H9 (cell line): ENCODE measurements around the gene DLL3. TPM values are rescaled to one million over a fixed set of nuclear protein-coding genes. Genes with fewer than 3 reads are reported as not detected.

Source experiments
- DNase-seq: peaks from one replicate; pipeline ENCODE4 v3.0.0-alpha.2; 2017
- H2AFZ ChIP-seq: one replicate; pipeline ENCODE4 v1.6.1; 2013; ENCODE audit warnings: mild to moderate bottlenecking, low read length, control low read depth, moderate library complexity
- H2AK5ac ChIP-seq: 2 replicates; pipeline ENCODE4 v1.6.1; 2013; ENCODE audit warnings: low read length, control low read depth, mixed read lengths; ENCODE audit not compliant: insufficient read length
- H2BK120ac ChIP-seq: one replicate; pipeline ENCODE4 v1.6.1; 2013; ENCODE audit warnings: low read depth, mild to moderate bottlenecking, low read length, control low read depth, inconsistent platforms; ENCODE audit not compliant: poor library complexity, severe bottlenecking
- H2BK12ac ChIP-seq: 2 replicates; pipeline ENCODE4 v1.6.1; 2013; ENCODE audit warnings: low read length, control low read depth, mixed read lengths, low read depth; ENCODE audit not compliant: insufficient read length
- H2BK15ac ChIP-seq: 2 replicates; pipeline ENCODE4 v1.6.1; 2013; ENCODE audit warnings: low read depth, low read length, control low read depth
- H2BK20ac ChIP-seq: one replicate; pipeline ENCODE4 v1.6.1; 2013; ENCODE audit warnings: low read depth, mild to moderate bottlenecking, low read length, control low read depth, inconsistent platforms; ENCODE audit not compliant: poor library complexity, severe bottlenecking
- H2BK5ac ChIP-seq: 2 replicates; pipeline ENCODE4 v1.6.1; 2013; ENCODE audit warnings: low read length, control low read depth, mixed read lengths; ENCODE audit not compliant: insufficient read length
- H3K14ac ChIP-seq: 2 replicates; pipeline ENCODE4 v1.6.1; 2013; ENCODE audit warnings: low read length, control low read depth; ENCODE audit not compliant: insufficient read depth
- H3K18ac ChIP-seq: 2 replicates; pipeline ENCODE4 v1.6.1; 2013; ENCODE audit warnings: low read depth, mild to moderate bottlenecking, mixed read lengths, low read length, control low read depth; ENCODE audit not compliant: insufficient read length
- H3K23ac ChIP-seq: 2 replicates; pipeline ENCODE4 v1.6.1; 2013; ENCODE audit warnings: low read length, control low read depth, mixed read lengths, low read depth; ENCODE audit not compliant: insufficient read length
- H3K23me2 ChIP-seq: 2 replicates; pipeline ENCODE4 v1.6.1; 2013; ENCODE audit warnings: low read depth, mild to moderate bottlenecking, mixed read lengths, low read length, control low read depth; ENCODE audit not compliant: insufficient read length, poor library complexity, severe bottlenecking
- H3K27ac ChIP-seq: 2 replicates; pipeline ENCODE4 v1.5.1; 2013; ENCODE audit warnings: low read length, control low read depth, mixed read lengths, low read depth; ENCODE audit not compliant: insufficient read length
- H3K27me3 ChIP-seq: 2 replicates; pipeline ENCODE4 v1.6.1; 2013; ENCODE audit warnings: low read length, control low read depth, inconsistent platforms; ENCODE audit not compliant: insufficient read depth
- H3K4ac ChIP-seq: 2 replicates; pipeline ENCODE4 v1.6.1; 2013; ENCODE audit warnings: low read depth, mild to moderate bottlenecking, control low read depth, inconsistent platforms, low read length, moderate library complexity
- H3K4me1 ChIP-seq: 2 replicates; pipeline ENCODE4 v1.6.1; 2013; ENCODE audit warnings: low read length, control low read depth, inconsistent platforms; ENCODE audit not compliant: insufficient read depth
- H3K4me2 ChIP-seq: 2 replicates; pipeline ENCODE4 v1.6.1; 2013; ENCODE audit warnings: low read length, control low read depth, mixed read lengths; ENCODE audit not compliant: insufficient read length, insufficient read depth
- H3K56ac ChIP-seq: 2 replicates; pipeline ENCODE4 v1.6.1; 2013; ENCODE audit warnings: low read depth, mild to moderate bottlenecking, mixed read lengths, low read length, control low read depth; ENCODE audit not compliant: insufficient read length
- H3K79me1 ChIP-seq: 2 replicates; pipeline ENCODE4 v1.6.1; 2013; ENCODE audit warnings: low read depth, mild to moderate bottlenecking, moderate library complexity, low read length, control low read depth, inconsistent platforms; ENCODE audit not compliant: insufficient read depth, poor library complexity, severe bottlenecking
- H3K79me2 ChIP-seq: 2 replicates; pipeline ENCODE4 v1.6.1; 2013; ENCODE audit warnings: low read length, control low read depth, inconsistent platforms; ENCODE audit not compliant: insufficient read depth
- H3K9ac ChIP-seq: 2 replicates; pipeline ENCODE4 v1.6.1; 2013; ENCODE audit warnings: low read length, control low read depth, mixed read lengths; ENCODE audit not compliant: insufficient read length; ENCODE audit errors: extremely low read depth
- H3K9me3 ChIP-seq: one replicate; pipeline ENCODE4 v1.6.1; 2013; ENCODE audit warnings: low read depth, low read length, inconsistent platforms; ENCODE audit not compliant: control insufficient read depth
- H3T11ph ChIP-seq: one replicate; pipeline ENCODE4 v1.6.1; 2013; ENCODE audit warnings: mild to moderate bottlenecking, low read length, control low read depth, inconsistent platforms
- H4K20me1 ChIP-seq: one replicate; pipeline ENCODE4 v1.6.1; 2013; ENCODE audit not compliant: control insufficient read depth, insufficient read length, insufficient read depth
- H4K5ac ChIP-seq: 2 replicates; pipeline ENCODE4 v1.6.1; 2013; ENCODE audit warnings: low read depth, mild to moderate bottlenecking, mixed read lengths, low read length, control low read depth; ENCODE audit not compliant: insufficient read length
- H4K8ac ChIP-seq: replicated peaks from 2 replicates; pipeline ENCODE4 v1.6.1; 2013; ENCODE audit warnings: low read length, control low read depth, mixed read lengths, low read depth; ENCODE audit not compliant: insufficient read length
- H4K91ac ChIP-seq: 2 replicates; pipeline ENCODE4 v1.6.1; 2013; ENCODE audit warnings: low read depth, mild to moderate bottlenecking, moderate library complexity, mixed read lengths, low read length, control low read depth; ENCODE audit not compliant: insufficient read length
- H3K27ac Mint-ChIP-seq, 3 experiments: 2 replicates in 2 of 3; 3 replicates in 1 of 3; pipeline ENCODE4 v1.8.0; 2020 to 2021; ENCODE audit warnings: mixed read lengths in 3 of 3, mild to moderate bottlenecking in 1 of 3, moderate library complexity in 1 of 3
- H3K27me3 Mint-ChIP-seq: 2 replicates; pipeline ENCODE4 v1.8.0; 2021; ENCODE audit warnings: low read depth, mild to moderate bottlenecking, moderate library complexity, mixed read lengths
- H3K36me3 Mint-ChIP-seq, 3 experiments: 2 replicates in 2 of 3; 3 replicates in 1 of 3; pipeline ENCODE4 v1.8.0; 2020 to 2021; ENCODE audit warnings: low read depth in 3 of 3, mixed read lengths in 3 of 3; ENCODE audit not compliant: insufficient read depth in 1 of 3
- H3K4me1 Mint-ChIP-seq, 2 experiments: 2 replicates each; pipeline ENCODE4 v1.8.0; 2020; ENCODE audit warnings: mixed read lengths in 2 of 2
- H3K4me3 Mint-ChIP-seq, 2 experiments: 2 replicates in 1 of 2; 3 replicates in 1 of 2; pipeline ENCODE4 v1.8.0; 2020 to 2021; ENCODE audit warnings: mild to moderate bottlenecking in 2 of 2, mixed read lengths in 2 of 2, moderate library complexity in 1 of 2
- H3K9me3 Mint-ChIP-seq, 2 experiments: 2 replicates in 1 of 2; 3 replicates in 1 of 2; pipeline ENCODE4 v1.8.0; 2020; ENCODE audit warnings: mild to moderate bottlenecking in 2 of 2, mixed read lengths in 2 of 2, moderate library complexity in 1 of 2
- CTCF ChIP-seq: fragments of 200-600 bp; sonication (generic); conservative IDR thresholded peaks from 3 replicates; pipeline ENCODE4 v1.8.0; 2021; ENCODE audit warnings: antibody characterized with exemption, mild to moderate bottlenecking
- WGBS: extraction: QIAGEN DNeasy Blood & Tissue Kit; methylation state at CpG from one replicate; pipeline ENCODE4 v1.1.7; 2013; ENCODE audit warnings: missing lambda C conversion rate, low lambda C conversion rate, mixed read lengths; ENCODE audit not compliant: insufficient read length; ENCODE audit errors: extremely low coverage; 5-methylcytosine and 5-hydroxymethylcytosine counted together
- total RNA-seq: library from RNA; stranded (reverse); gene quantifications from 2 replicates; pipeline ENCODE4 v1.2.1, GENCODE V29; 2021

Gene DLL3
- total RNA-seq, 1 experiment from 2014 or later = 2.5 TPM

- Histone ChIP-seq H2BK5ac (no peak overlapping the region), H3K23ac (no peak overlapping the region), H3K23me2 (no peaks in the 10 kb centered on the region), H4K20me1 (peaks cover 3% of the 10 kb centered on the region), H4K91ac (no peak overlapping the region), H3K9me3 (no peaks in the 10 kb centered on the region), H3K14ac (no peak overlapping the region), H3K56ac (no peak overlapping the region), H3K79me2 (no peaks in the 10 kb centered on the region), H3K4me1 (no peaks in the 10 kb centered on the region), H3K79me1 (no peaks in the 10 kb centered on the region), H2AFZ (no peak overlapping the region), H3K9ac (no peak overlapping the region), H2BK120ac (no peak overlapping the region), H3K4ac (no peak overlapping the region), H3K27me3 (no peaks in the 10 kb centered on the region), H3K18ac (no peak overlapping the region), H4K5ac (no peak overlapping the region), H2BK15ac (no peak overlapping the region), H2AK5ac (no peak overlapping the region), H4K8ac (no peak overlapping the region), H2BK20ac (no peak overlapping the region), H3K4me2 (no peak overlapping the region), H3K27ac (no peak overlapping the region), H3T11ph (no peak overlapping the region), H2BK12ac (no peak overlapping the region)
- no peak for TF ChIP-seq CTCF
- no peak overlapping the region for H3K27ac Mint-ChIP-seq
- no peaks in the 10 kb centered on the region for H3K9me3 Mint-ChIP-seq
- H3K4me3 Mint-ChIP-seq = no peak overlapping the region
- no peak for DNase-seq
- no peaks in the 10 kb centered on the region for H3K4me1 Mint-ChIP-seq
- no CpG with 5 or more reads among the region's 3 CpGs for WGBS
- no peaks in the 10 kb centered on the region for H3K27me3 Mint-ChIP-seq
- peaks cover 50 to 79% (median 75%) of the 10 kb centered on the region in 3 experiments for H3K36me3 Mint-ChIP-seq
Measured at GRCh38 chr19:39463403-39463802, 35.3 kb upstream of the DLL3 start.
